Measurements from ENCODE around the gene FGF3. TPM values are rescaled to one million over a fixed set of nuclear protein-coding genes. Genes with fewer than 3 reads are reported as not detected.

Gene FGF3
- total RNA-seq, 1 donor from 2014 or later, result not detected

- intact Hi-C loops (cut with micrococcal nuclease), result no loop called here
Observed at GRCh38 chr11:69825037-69825834, 6.0 kb upstream of the FGF3 start.

- intact Hi-C loops (cut with micrococcal nuclease), result no loop called here
Observed at GRCh38 chr11:69823641-69824265, 4.5 kb upstream of the FGF3 start.

- intact Hi-C loops (cut with micrococcal nuclease), result no loop called here
Observed at GRCh38 chr11:69822676-69823494, 3.7 kb upstream of the FGF3 start.

- intact Hi-C loops (cut with micrococcal nuclease), result no loop called here
Observed at GRCh38 chr11:69821511-69822040, 2.4 kb upstream of the FGF3 start.

- intact Hi-C loops (cut with micrococcal nuclease), result no loop called here
Observed at GRCh38 chr11:69820441-69820840, 1.2 kb upstream of the FGF3 start.

GRCh38 chr11:69819541-69820070 is 390 bp upstream of the FGF3 start:
- intact Hi-C loops (cut with micrococcal nuclease), result loop anchor here (2.0 to 5.0 kb wide), 2 partner anchors 112 to 179 kb away; partner anchors contain the start of gene CCND1

- intact Hi-C loops (cut with micrococcal nuclease), result loop anchor here (2.0 to 5.0 kb wide), 2 partner anchors 111 to 177 kb away; partner anchors contain the start of gene CCND1
Observed at GRCh38 chr11:69818231-69818602, 999 bp downstream of the FGF3 start.

GRCh38 chr11:69817265-69818230 is 1.7 kb downstream of the FGF3 start:
- intact Hi-C loops (cut with micrococcal nuclease), result loop anchor here (2.0 to 5.0 kb wide), 2 partner anchors 110 to 177 kb away; partner anchors contain the start of gene CCND1

GRCh38 chr11:69816671-69817070 is 2.5 kb downstream of the FGF3 start:
- intact Hi-C loops (cut with micrococcal nuclease), result loop anchor here (5.0 kb wide), 1 partner anchor 109 kb away; no protein-coding TSS in a partner anchor

- intact Hi-C loops (cut with micrococcal nuclease), result loop anchor here (5.0 kb wide), 1 partner anchor 109 kb away; no protein-coding TSS in a partner anchor
Observed at GRCh38 chr11:69815973-69816372, 3.2 kb downstream of the FGF3 start.

- intact Hi-C loops (cut with micrococcal nuclease), result loop anchor here (5.0 kb wide), 1 partner anchor 108 kb away; no protein-coding TSS in a partner anchor
Observed at GRCh38 chr11:69814902-69815301, 4.3 kb downstream of the FGF3 start.

- intact Hi-C loops (cut with micrococcal nuclease), result no loop called here
Observed at GRCh38 chr11:69814411-69814810, 4.8 kb downstream of the FGF3 start.

- intact Hi-C loops (cut with micrococcal nuclease), result no loop called here
Observed at GRCh38 chr11:69813839-69814238, 5.4 kb downstream of the FGF3 start.

GRCh38 chr11:69812946-69813345 is 6.3 kb downstream of the FGF3 start:
- intact Hi-C loops (cut with micrococcal nuclease), result no loop called here

GRCh38 chr11:69812256-69812655 is 7.0 kb downstream of the FGF3 start:
- intact Hi-C loops (cut with micrococcal nuclease), result no loop called here

GRCh38 chr11:69811431-69811830 is 7.8 kb downstream of the FGF3 start:
- intact Hi-C loops (cut with micrococcal nuclease), result no loop called here

- intact Hi-C loops (cut with micrococcal nuclease), result no loop called here
Observed at GRCh38 chr11:69810289-69811118, 8.7 kb downstream of the FGF3 start.

GRCh38 chr11:69808667-69809086 is 10.5 kb downstream of the FGF3 start:
- intact Hi-C loops (cut with micrococcal nuclease), result no loop called here

All from T-helper 1 cell treated with Interleukin-12 subunit alpha and Interleukin-12 subunit beta and Interleukin-4 antibody, amounts not matched to agents 30 ng/mL and 1 ng/mL, for 36 hours (primary cell).